AG04449 (cell line): Measurements from ENCODE around the gene HIRA.

Experiments used
- CTCF ChIA-PET: fragments of 350-600 bp; formaldehyde crosslinking; extraction: SDS; loops from one replicate; lab custom pipeline; 2021; ENCODE audit warnings: antibody characterized with exemption; lab: Yijun Ruan, JAX
- POLR2A ChIA-PET: fragments of 400-600, 350-600 bp; formaldehyde crosslinking; extraction: SDS; loops from one replicate; lab custom pipeline; 2020; ENCODE audit warnings: antibody characterized with exemption, inconsistent platforms; lab: Yijun Ruan, JAX
- DNase-seq: peaks from one replicate; pipeline ENCODE4 v3.0.0-alpha.2; 2010; ENCODE audit warnings: low read depth, low spot score
- H3K4me3 ChIP-seq: 2 replicates; pipeline ENCODE4 v1.5.1; 2011; ENCODE audit warnings: low read depth, mild to moderate bottlenecking, control low read depth, low read length
- TF ChIP-seq, protein P1 (sequence below): IDR thresholded peaks from one replicate; pipeline ENCODE4 v1.5.1; 2011; ENCODE audit warnings: mild to moderate bottlenecking, moderate library complexity, low read length, control low read depth, inconsistent platforms; ENCODE audit not compliant: insufficient read depth; ENCODE audit errors: missing control alignments

The HIRA gene

DNA sequence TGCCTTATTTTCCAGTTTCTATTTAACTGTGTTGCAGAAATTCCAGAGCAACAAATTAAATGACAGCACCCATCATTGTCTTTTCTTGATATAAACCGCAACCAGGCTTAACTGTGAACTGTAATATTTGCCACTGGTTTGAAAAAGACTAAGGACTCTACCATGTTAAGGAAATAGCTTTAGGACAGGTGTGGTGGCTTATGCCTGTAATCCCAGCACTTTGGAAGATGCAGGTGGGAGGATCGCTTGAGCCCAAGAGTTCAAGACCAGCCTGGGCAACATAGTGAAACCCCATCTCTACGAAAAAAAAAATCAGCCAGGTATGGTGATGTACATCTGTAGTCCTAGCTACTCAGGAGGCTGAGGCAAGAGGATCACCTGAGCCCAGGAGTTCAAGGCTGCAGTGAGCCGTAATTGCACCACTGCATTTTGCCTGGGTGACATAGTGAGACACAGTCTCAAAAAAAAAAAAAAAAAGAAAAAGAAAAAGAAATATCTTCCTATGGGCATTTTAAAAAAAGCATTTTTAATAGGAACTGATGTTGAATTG lies 28.8 kb downstream of the HIRA start:
- CTCF ChIA-PET = no interaction called here
- TF ChIP-seq, protein P1, sequence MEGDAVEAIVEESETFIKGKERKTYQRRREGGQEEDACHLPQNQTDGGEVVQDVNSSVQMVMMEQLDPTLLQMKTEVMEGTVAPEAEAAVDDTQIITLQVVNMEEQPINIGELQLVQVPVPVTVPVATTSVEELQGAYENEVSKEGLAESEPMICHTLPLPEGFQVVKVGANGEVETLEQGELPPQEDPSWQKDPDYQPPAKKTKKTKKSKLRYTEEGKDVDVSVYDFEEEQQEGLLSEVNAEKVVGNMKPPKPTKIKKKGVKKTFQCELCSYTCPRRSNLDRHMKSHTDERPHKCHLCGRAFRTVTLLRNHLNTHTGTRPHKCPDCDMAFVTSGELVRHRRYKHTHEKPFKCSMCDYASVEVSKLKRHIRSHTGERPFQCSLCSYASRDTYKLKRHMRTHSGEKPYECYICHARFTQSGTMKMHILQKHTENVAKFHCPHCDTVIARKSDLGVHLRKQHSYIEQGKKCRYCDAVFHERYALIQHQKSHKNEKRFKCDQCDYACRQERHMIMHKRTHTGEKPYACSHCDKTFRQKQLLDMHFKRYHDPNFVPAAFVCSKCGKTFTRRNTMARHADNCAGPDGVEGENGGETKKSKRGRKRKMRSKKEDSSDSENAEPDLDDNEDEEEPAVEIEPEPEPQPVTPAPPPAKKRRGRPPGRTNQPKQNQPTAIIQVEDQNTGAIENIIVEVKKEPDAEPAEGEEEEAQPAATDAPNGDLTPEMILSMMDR = no peak
- no peak for DNase-seq
- POLR2A ChIA-PET = no interaction called here
- no peak overlapping the region for H3K4me3 ChIP-seq

DNA sequence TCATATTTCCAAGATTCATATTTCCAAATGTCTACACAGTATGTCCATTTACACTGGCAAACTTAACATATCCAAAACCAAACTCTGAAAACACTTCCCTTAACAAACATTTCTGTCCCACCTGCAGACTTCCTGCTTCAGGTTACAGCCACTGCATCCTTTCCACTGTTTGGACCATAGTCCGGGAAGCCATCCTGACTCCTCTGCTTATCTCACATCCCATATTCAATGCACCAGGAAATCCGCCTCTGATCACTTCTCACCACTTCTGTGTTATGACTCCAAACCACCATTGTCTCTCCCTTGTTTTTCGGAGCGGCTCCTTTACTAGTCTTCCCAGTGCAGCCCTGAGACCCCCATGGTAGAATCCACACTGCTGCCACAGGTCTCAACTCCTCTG lies 30.1 kb downstream of the HIRA start:
- ChIA-PET POLR2A (no interaction called here), CTCF (no interaction called here)
- no peak overlapping the region for H3K4me3 ChIP-seq
- TF ChIP-seq, protein P1 = no peak
- no peak for DNase-seq

DNA sequence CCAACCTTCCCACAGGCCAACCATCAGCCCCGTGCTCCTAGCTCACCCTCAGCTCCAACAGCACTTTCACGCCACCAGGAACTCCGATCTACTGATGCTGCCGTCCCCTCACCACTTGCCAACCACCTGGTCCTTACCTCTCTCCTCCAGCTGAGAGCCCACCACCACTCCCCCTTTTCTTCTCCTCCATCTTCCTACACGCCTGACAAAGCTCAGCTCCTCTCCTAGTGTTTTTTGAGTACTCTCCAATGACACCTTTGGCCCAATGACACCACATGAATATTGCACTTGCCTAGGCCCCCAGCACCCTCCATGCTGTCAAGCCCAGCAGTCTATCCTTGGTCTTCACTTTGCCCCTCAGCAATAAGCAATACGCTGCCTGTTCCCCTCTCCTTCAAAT lies 30.7 kb downstream of the HIRA start:
- no peak overlapping the region for H3K4me3 ChIP-seq
- TF ChIP-seq, protein P1 = no peak
- POLR2A ChIA-PET = no interaction called here
- no peak for DNase-seq
- CTCF ChIA-PET = interaction anchor here (0.7 to 0.9 kb wide), 2 partner anchors 15 to 229 kb away, joined by 3 read pairs; no protein-coding TSS in a partner anchor

DNA sequence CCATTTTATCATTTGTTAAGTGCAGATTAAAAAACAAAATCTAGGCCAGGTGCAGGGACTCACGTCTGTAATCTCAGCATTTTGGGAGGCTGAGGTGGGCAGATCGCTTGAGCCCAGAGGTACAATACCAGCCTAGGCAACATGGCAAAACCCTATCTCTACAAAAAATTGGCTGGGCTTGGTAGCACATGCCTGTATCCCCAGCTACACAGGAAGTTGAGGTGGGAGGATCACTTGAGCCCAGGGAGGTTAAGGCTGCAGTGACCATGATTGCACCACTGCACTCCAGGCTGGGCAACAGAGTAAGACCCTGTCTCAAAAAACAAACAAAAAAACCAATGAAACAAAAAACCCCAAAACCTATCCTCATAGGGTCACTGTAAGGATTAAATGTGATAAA lies 32.9 kb downstream of the HIRA start:
- CTCF ChIA-PET = no interaction called here
- H3K4me3 ChIP-seq = no peak overlapping the region
- no peak for DNase-seq
- POLR2A ChIA-PET = no interaction called here
- TF ChIP-seq, protein P1 = no peak

DNA sequence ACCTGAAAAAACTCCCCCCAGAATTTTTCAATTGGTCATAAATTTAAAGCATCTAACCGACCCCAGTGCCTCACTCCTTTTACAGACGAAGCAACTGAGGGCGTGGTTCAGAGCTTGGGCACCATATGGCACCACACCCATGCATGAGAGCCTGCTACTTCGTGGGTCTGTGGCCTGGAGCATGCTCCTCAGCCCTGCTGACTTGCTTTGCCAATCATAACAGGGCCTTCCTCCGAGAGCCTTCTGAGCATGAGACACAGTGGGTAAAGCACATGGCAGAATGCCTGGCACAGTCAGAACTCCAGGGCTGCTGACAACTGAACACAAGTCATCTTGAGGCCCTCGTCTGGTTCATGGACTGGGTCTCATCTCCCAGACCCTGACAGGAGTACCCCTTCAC lies 33.3 kb downstream of the HIRA start:
- POLR2A ChIA-PET = no interaction called here
- TF ChIP-seq, protein P1 = no peak
- no peak overlapping the region for H3K4me3 ChIP-seq
- DNase-seq = no peak
- CTCF ChIA-PET = no interaction called here

DNA sequence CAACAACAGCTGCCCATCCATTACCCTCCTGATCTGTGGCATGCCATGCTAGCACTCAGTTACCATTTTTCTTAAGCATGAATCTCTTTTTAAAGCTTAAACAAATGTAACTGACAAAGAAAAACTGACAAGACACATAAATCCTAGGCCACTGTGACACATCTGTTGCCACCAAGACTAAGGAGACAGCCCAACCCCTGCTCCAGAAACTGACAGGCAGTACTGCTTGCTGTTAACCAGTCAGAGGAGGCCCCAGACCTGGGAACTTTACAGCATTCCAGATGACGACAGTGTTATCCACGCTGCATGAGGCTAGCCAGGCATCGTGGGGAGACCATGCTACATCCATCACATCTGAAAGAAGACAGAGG lies 33.8 kb downstream of the HIRA start:
- no peak overlapping the region for H3K4me3 ChIP-seq
- ChIA-PET CTCF (no interaction called here), POLR2A (no interaction called here)
- peak; percentile 4 for DNase-seq
- TF ChIP-seq, protein P1 = no peak
